ENCODE measurements around the gene SPTBN2. TPM values are rescaled to one million over a fixed set of nuclear protein-coding genes. Genes with fewer than 3 reads are reported as not detected.

Gene SPTBN2
- total RNA-seq, 1 experiment from 2014 or later = 18.9 TPM

GRCh38 chr11:66659763-66660162 is 69.3 kb downstream of the SPTBN2 start:
- Histone ChIP-seq H3K9ac (ENCODE audit: low read length) (peak overlapping the region; percentile 46), H3K27me3 (ENCODE audit: low read length) (no peaks in the 10 kb centered on the region), H3K4me2 (ENCODE audit: low read depth, low read length, poor library complexity, severe bottlenecking) (peak overlapping the region; percentile 70), H3K4me3 (ENCODE audit: low read length) (peak overlapping the region; percentile 29; the same call in 1 of the 2 replicates), H3K9me2 (replicated peaks; ENCODE audit: insufficient read depth, low read length) (no peaks in the 10 kb centered on the region), H3K9me3 (ENCODE audit: low read length) (no peaks in the 10 kb centered on the region), H4K20me1 (ENCODE audit: insufficient read depth, low read depth, low read length) (no peaks in the 10 kb centered on the region), H3K36me3 (ENCODE audit: insufficient read depth, low read length) (peaks cover 22% of the 10 kb centered on the region; the same call in 1 of the 2 replicates), H3K4me1 (ENCODE audit: low read length) (peaks cover 35% of the 10 kb centered on the region), H3K27ac (ENCODE audit: low read length) (peak overlapping the region; percentile 95), H2AFZ (ENCODE audit: low read length) (no peak overlapping the region), H3K79me2 (ENCODE audit: low read length) (peaks cover 44% of the 10 kb centered on the region)
- DNase-seq = peak; percentile 75

- H3K36me3 ChIP-seq (ENCODE audit: insufficient read depth, low read length) = peaks cover 33% of the 10 kb centered on the region; the same call in 1 of the 2 replicates
- no peak for DNase-seq
- H2AFZ ChIP-seq (ENCODE audit: low read length) = no peak overlapping the region
- peaks cover 51% of the 10 kb centered on the region for H3K79me2 ChIP-seq (ENCODE audit: low read length)
- H4K20me1 ChIP-seq (ENCODE audit: insufficient read depth, low read depth, low read length) = 0 out of 2 replicates have a peak, but pooled peaks cover 7% of the 10 kb centered on the region
- no peak overlapping the region for H3K4me2 ChIP-seq (ENCODE audit: low read depth, low read length, poor library complexity, severe bottlenecking)
- no peaks in the 10 kb centered on the region for H3K9me2 ChIP-seq (replicated peaks; ENCODE audit: insufficient read depth, low read length)
- H3K9me3 ChIP-seq (ENCODE audit: low read length) = no peaks in the 10 kb centered on the region
- H3K4me3 ChIP-seq (ENCODE audit: low read length) = no peak overlapping the region
- peaks cover 6% of the 10 kb centered on the region for H3K4me1 ChIP-seq (ENCODE audit: low read length)
- H3K27ac ChIP-seq (ENCODE audit: low read length) = no peak overlapping the region
- no peak overlapping the region for H3K9ac ChIP-seq (ENCODE audit: low read length)
- H3K27me3 ChIP-seq (ENCODE audit: low read length) = no peaks in the 10 kb centered on the region
Measured at GRCh38 chr11:66653123-66653522, 75.9 kb downstream of the SPTBN2 start.

DNA sequence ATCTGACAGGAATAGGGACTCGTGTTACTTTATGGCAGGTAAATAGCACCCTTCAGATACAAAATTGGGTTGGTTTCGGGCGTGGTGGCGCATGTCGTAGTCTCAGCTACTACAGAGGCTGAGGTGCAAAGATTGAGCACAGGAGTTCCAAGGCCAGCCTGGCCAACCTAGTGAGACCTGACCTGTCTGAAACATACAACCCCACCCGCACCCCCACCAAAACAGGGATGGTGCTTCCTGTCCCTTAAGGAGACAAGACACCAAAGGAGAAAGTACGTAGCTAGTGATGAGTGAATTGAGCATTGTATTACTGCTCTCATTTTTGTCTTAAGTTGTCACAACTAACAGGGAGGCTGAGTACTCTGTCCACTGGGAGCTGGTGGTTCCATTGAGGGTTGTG is 76.4 kb downstream of the SPTBN2 start:
- no peak overlapping the region for H3K4me2 ChIP-seq (ENCODE audit: low read depth, low read length, poor library complexity, severe bottlenecking)

DNA sequence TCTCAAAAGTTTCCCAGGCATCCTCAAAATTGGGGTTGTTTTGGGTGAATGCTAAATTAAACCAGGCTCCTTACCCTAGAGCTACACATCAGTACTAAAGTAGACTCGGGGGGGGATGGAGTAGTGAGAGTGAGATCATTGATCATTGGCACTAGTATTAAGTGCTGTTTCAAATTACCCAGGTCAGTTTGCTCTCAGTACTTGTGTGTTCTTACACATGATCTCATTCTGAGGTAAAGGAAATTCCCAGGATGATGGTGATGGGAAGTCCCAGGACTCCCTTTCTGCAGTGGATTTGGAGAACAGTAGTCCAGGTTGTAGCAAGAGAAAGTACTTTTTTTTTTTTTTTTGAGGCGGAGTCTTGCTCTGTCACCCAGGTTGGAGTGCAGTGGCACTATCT is 78.0 kb downstream of the SPTBN2 start:
- H3K27me3 ChIP-seq (ENCODE audit: low read length) = no peaks in the 10 kb centered on the region
- H3K9me2 ChIP-seq (replicated peaks; ENCODE audit: insufficient read depth, low read length) = no peaks in the 10 kb centered on the region
- no peak overlapping the region for H2AFZ ChIP-seq (ENCODE audit: low read length)
- H3K9ac ChIP-seq (ENCODE audit: low read length) = no peak overlapping the region
- peaks cover 50% of the 10 kb centered on the region for H3K36me3 ChIP-seq (ENCODE audit: insufficient read depth, low read length)
- H3K27ac ChIP-seq (ENCODE audit: low read length) = no peak overlapping the region
- H3K4me1 ChIP-seq (ENCODE audit: low read length) = no peaks in the 10 kb centered on the region
- H3K4me3 ChIP-seq (ENCODE audit: low read length) = no peak overlapping the region
- DNase-seq = no peak
- peaks cover 67% of the 10 kb centered on the region for H3K79me2 ChIP-seq (ENCODE audit: low read length)
- no peaks in the 10 kb centered on the region for H3K9me3 ChIP-seq (ENCODE audit: low read length)
- H3K4me2 ChIP-seq (ENCODE audit: low read depth, low read length, poor library complexity, severe bottlenecking) = no peak overlapping the region
- H4K20me1 ChIP-seq (ENCODE audit: insufficient read depth, low read depth, low read length) = peaks cover 17% of the 10 kb centered on the region

More for the DNA sequence above, 76.4 kb downstream of the SPTBN2 start:
- peaks cover 34% of the 10 kb centered on the region; the same call in 1 of the 2 replicates for H3K36me3 ChIP-seq (ENCODE audit: insufficient read depth, low read length)
- peaks cover 1% of the 10 kb centered on the region for H3K4me1 ChIP-seq (ENCODE audit: low read length)
- no peak overlapping the region for H3K9ac ChIP-seq (ENCODE audit: low read length)
- H3K27me3 ChIP-seq (ENCODE audit: low read length) = no peaks in the 10 kb centered on the region
- H3K9me2 ChIP-seq (replicated peaks; ENCODE audit: insufficient read depth, low read length) = no peaks in the 10 kb centered on the region
- no peak for DNase-seq
- H3K4me3 ChIP-seq (ENCODE audit: low read length) = no peak overlapping the region
- H3K27ac ChIP-seq (ENCODE audit: low read length) = no peak overlapping the region
- H3K79me2 ChIP-seq (ENCODE audit: low read length) = peaks cover 51% of the 10 kb centered on the region
- 0 out of 2 replicates have a peak, but pooled peaks cover 7% of the 10 kb centered on the region for H4K20me1 ChIP-seq (ENCODE audit: insufficient read depth, low read depth, low read length)
- H3K9me3 ChIP-seq (ENCODE audit: low read length) = no peaks in the 10 kb centered on the region
- no peak overlapping the region for H2AFZ ChIP-seq (ENCODE audit: low read length)

- Histone ChIP-seq H3K4me1 (ENCODE audit: low read length) (no peaks in the 10 kb centered on the region), H3K4me3 (ENCODE audit: low read length) (no peak overlapping the region), H3K27me3 (ENCODE audit: low read length) (no peaks in the 10 kb centered on the region), H4K20me1 (ENCODE audit: insufficient read depth, low read depth, low read length) (peaks cover 28% of the 10 kb centered on the region), H3K9me2 (replicated peaks; ENCODE audit: insufficient read depth, low read length) (no peaks in the 10 kb centered on the region), H3K36me3 (ENCODE audit: insufficient read depth, low read length) (peaks cover 57% of the 10 kb centered on the region), H2AFZ (ENCODE audit: low read length) (no peak overlapping the region), H3K27ac (ENCODE audit: low read length) (no peak overlapping the region), H3K79me2 (ENCODE audit: low read length) (peaks cover 72% of the 10 kb centered on the region), H3K9ac (ENCODE audit: low read length) (no peak overlapping the region), H3K9me3 (ENCODE audit: low read length) (no peaks in the 10 kb centered on the region), H3K4me2 (ENCODE audit: low read depth, low read length, poor library complexity, severe bottlenecking) (no peak overlapping the region)
- no peak for DNase-seq
Measured at GRCh38 chr11:66649903-66650302, 79.1 kb downstream of the SPTBN2 start.

GRCh38 chr11:66646828-66647227 is 82.2 kb downstream of the SPTBN2 start:
- Histone ChIP-seq H4K20me1 (ENCODE audit: insufficient read depth, low read depth, low read length) (peaks cover 59% of the 10 kb centered on the region), H3K27me3 (ENCODE audit: low read length) (no peaks in the 10 kb centered on the region), H3K9me3 (ENCODE audit: low read length) (no peaks in the 10 kb centered on the region), H3K36me3 (ENCODE audit: insufficient read depth, low read length) (peaks cover 73% of the 10 kb centered on the region), H3K4me2 (ENCODE audit: low read depth, low read length, poor library complexity, severe bottlenecking) (no peak overlapping the region), H3K27ac (ENCODE audit: low read length) (no peak overlapping the region), H3K79me2 (ENCODE audit: low read length) (peaks cover 85% of the 10 kb centered on the region), H3K4me3 (ENCODE audit: low read length) (no peak overlapping the region), H3K9ac (ENCODE audit: low read length) (no peak overlapping the region), H3K4me1 (ENCODE audit: low read length) (peaks cover 15% of the 10 kb centered on the region), H3K9me2 (replicated peaks; ENCODE audit: insufficient read depth, low read length) (no peaks in the 10 kb centered on the region), H2AFZ (ENCODE audit: low read length) (no peak overlapping the region)
- no peak for DNase-seq

GRCh38 chr11:66643745-66644437 is 85.1 kb downstream of the SPTBN2 start:
- Histone ChIP-seq H3K9me2 (replicated peaks; ENCODE audit: insufficient read depth, low read length) (no peaks in the 10 kb centered on the region), H3K4me2 (ENCODE audit: low read depth, low read length, poor library complexity, severe bottlenecking) (no peak overlapping the region), H3K36me3 (ENCODE audit: insufficient read depth, low read length) (peaks cover 88% of the 10 kb centered on the region), H2AFZ (ENCODE audit: low read length) (no peak overlapping the region), H3K4me1 (ENCODE audit: low read length) (peaks cover 42% of the 10 kb centered on the region), H3K27ac (ENCODE audit: low read length) (no peak overlapping the region), H3K27me3 (ENCODE audit: low read length) (no peaks in the 10 kb centered on the region), H3K4me3 (ENCODE audit: low read length) (no peak overlapping the region), H3K9ac (ENCODE audit: low read length) (no peak overlapping the region), H4K20me1 (ENCODE audit: insufficient read depth, low read depth, low read length) (peaks cover 77% of the 10 kb centered on the region), H3K9me3 (ENCODE audit: low read length) (no peaks in the 10 kb centered on the region), H3K79me2 (ENCODE audit: low read length) (peaks cover 97% of the 10 kb centered on the region)
- no peak for DNase-seq

- peaks cover 86% of the 10 kb centered on the region for H3K79me2 ChIP-seq (ENCODE audit: low read length)
- peak overlapping the region; percentile 99 for H3K4me2 ChIP-seq (ENCODE audit: low read depth, low read length, poor library complexity, severe bottlenecking)
- peak overlapping the region; percentile 99; the same call in 1 of the 2 replicates for H3K4me3 ChIP-seq (ENCODE audit: low read length)
- H3K27ac ChIP-seq (ENCODE audit: low read length) = peak overlapping the region; percentile 28; the same call in 1 of the 2 replicates
- H3K9me3 ChIP-seq (ENCODE audit: low read length) = no peaks in the 10 kb centered on the region
- no peaks in the 10 kb centered on the region for H3K9me2 ChIP-seq (replicated peaks; ENCODE audit: insufficient read depth, low read length)
- peaks cover 53% of the 10 kb centered on the region for H3K4me1 ChIP-seq (ENCODE audit: low read length)
- 0 out of 2 replicates have a peak overlapping the region, but pooled peaks have one; percentile 97 for H3K9ac ChIP-seq (ENCODE audit: low read length)
- no peak for DNase-seq
- H2AFZ ChIP-seq (ENCODE audit: low read length) = no peak overlapping the region
- H3K36me3 ChIP-seq (ENCODE audit: insufficient read depth, low read length) = peaks cover 82% of the 10 kb centered on the region
- no peaks in the 10 kb centered on the region for H3K27me3 ChIP-seq (ENCODE audit: low read length)
- H4K20me1 ChIP-seq (ENCODE audit: insufficient read depth, low read depth, low read length) = peaks cover 78% of the 10 kb centered on the region
Measured at GRCh38 chr11:66641834-66642233, 87.2 kb downstream of the SPTBN2 start.
